ENCODE data around the gene TTLL12.

- TF ChIP-seq, protein P1, sequence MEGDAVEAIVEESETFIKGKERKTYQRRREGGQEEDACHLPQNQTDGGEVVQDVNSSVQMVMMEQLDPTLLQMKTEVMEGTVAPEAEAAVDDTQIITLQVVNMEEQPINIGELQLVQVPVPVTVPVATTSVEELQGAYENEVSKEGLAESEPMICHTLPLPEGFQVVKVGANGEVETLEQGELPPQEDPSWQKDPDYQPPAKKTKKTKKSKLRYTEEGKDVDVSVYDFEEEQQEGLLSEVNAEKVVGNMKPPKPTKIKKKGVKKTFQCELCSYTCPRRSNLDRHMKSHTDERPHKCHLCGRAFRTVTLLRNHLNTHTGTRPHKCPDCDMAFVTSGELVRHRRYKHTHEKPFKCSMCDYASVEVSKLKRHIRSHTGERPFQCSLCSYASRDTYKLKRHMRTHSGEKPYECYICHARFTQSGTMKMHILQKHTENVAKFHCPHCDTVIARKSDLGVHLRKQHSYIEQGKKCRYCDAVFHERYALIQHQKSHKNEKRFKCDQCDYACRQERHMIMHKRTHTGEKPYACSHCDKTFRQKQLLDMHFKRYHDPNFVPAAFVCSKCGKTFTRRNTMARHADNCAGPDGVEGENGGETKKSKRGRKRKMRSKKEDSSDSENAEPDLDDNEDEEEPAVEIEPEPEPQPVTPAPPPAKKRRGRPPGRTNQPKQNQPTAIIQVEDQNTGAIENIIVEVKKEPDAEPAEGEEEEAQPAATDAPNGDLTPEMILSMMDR (IDR thresholded peaks at IDR 0.05), result no peak
- no peak for TF ChIP-seq POLR2A (IDR thresholded peaks at IDR 0.05)
- no peak for TF ChIP-seq EP300 (IDR thresholded peaks at IDR 0.05)
Observed at GRCh38 chr22:43152003-43152356, 35.0 kb downstream of the TTLL12 start.

All from tibial nerve (tissue), 4 donors.